HG03520 (cell line): ENCODE measurements around the gene GTPBP1.

Source experiments
- ATAC-seq: cut with Tn5 transposase; IDR thresholded peaks from one replicate; pipeline ENCODE4 v1.9.1; 2021; ENCODE audit warnings: mild to moderate bottlenecking, moderate library complexity; ENCODE audit not compliant: unreplicated experiment

Gene GTPBP1

DNA sequence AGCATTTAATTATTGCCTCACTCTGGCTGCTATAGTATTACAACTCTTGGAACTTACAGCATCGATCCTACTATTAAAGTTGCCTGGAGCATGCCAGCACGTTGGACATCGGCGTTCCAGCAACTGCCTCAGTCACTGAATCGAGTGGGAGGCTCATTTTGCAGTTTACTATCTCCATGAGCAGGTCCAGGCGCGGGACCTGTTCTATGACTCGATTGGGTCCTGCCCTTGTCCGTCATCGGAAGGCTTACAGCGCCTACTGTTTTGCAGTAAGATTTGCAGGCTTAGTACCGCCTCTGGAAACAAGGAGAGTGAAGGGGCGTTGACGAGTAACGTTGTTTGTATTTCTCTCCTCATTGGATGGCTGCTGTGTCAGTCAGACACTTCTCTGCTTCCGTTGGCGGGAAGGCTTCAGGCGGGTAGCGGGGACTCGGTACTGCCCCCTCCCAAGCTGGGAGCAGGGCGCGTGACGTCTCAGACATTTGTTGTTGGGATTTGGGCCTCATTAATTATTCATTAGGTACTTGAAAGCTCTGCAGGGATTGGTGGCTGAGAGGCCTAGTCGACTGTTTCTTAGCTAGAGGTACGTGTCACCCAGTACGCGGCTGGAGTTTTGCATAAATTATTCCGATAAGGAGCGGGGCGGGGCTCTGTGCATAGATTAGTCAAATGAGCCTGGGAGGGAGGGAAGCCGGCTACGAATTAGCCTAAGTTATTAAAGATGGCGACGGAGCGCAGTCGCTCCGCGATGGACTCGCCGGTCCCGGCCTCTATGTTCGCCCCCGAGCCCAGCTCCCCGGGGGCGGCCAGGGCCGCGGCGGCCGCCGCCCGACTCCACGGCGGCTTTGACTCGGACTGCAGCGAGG lies at the start of gene GTPBP1:
TSS of gene GTPBP1 (plus strand) at position 710 of the 866 bp plus-strand sequence. CDS start at position 722, 12 bp downstream.
- ATAC-seq = peak; percentile 61

DNA sequence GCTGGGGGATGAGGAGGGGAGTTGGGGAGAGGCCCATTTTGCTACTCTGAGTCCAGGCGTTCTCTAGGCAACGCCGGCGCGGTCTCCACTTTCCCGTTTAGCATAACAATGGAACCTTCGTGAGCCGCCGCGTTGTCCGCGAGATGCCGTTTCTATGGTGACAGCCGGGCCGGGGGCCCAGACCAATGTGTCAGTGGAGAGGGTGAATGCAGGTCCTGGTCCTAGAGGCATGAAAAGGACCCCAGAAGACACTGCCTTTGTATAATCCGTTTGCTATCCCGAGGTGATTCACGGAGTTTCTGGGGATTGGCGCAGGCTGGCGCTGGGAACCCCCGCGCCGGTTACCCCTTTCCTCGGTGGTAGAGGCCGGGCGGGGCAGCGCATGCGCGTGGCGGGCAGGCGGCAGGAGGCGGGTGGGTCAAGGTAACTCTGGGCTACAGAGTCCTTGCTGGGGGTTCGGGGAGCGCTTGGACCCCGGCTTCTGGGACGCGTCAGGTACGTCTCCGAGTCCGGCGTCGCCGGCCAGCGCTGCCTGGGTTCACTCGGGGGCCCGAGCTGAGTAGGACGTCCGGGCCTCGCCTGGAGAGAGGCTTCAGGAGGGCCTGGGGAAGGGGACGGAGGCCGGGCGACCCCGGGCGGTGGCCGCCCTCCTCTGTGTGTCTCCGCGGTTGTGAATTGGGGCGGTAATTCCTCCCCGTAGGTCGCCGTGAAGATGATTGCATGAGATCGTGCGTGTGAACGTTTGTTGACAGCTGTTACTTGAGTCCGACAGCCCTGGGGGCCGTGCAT lies 49.3 kb upstream of the GTPBP1 start, which contains the start of the genes CBY1 and FAM227A:
TSS of gene CBY1 (plus strand) at position 383 of the 789 bp plus-strand sequence. CDS start 11,417 bp downstream, outside the sequence.
TSS of gene FAM227A (minus strand) at position 137 of the 789 bp plus-strand sequence. CDS start 6,224 bp downstream, outside the sequence.
- peak; percentile 58 for ATAC-seq

DNA sequence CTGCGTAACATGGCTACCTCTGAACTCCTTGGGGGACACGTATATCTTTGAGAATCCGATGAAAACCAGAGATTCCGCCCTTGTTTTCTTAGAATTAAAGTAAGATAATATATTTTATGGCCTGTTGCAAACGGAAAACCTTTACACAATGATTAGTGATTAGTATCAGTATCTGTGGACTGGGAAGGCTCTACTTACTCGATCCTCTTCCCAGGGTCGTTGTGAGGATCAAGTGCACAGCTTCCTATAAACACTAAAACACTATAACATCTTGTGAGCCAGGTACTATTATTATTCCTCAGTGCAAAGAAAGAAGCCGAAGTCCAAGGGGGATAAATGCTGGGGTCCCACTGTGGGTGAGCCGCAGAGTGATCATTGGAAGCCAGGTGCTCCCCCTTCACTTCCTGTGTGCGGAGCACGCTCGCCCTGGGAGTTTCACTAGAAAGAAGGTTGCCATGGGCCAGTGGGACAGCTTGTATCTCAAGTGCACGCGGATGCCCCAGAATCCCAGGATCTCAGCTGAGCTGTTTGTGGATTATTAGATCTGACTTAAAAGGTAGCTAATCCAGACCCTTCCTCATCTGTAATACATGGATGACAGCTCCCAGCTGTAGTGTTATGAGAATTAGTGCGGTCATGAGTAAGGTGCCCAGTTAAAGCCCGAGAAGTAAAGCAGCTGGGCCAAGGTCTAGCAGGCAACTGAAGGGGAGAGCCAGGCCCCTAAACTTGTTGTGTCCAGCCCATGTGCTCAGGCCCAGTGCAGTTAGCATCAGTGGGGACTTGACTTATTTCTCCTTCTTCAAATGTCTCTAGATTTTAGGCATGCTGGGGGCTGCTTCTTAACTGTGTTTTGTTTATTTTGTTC lies 48.5 kb upstream of the GTPBP1 start:
- ATAC-seq = peak; percentile 31

DNA sequence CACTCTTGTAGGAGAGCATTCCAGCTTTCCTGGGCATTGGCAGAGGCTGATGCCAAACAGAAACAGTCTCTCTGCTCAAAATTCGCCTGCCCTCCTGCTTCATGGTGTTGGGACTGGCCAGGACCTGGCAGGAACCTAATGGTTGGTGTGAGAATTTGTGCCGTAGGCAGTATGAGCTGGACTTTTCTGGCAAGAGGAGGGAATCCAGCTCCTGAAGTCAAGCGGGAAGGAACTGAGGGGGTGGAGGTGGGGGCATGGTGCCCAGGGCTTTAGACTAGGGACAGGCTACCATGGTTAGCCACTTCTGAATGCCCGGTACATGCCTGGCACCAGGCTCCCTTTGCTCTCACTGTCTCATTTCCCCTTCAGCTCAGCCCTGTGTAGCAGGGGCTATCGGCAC lies 30.9 kb upstream of the GTPBP1 start:
- ATAC-seq = no peak

DNA sequence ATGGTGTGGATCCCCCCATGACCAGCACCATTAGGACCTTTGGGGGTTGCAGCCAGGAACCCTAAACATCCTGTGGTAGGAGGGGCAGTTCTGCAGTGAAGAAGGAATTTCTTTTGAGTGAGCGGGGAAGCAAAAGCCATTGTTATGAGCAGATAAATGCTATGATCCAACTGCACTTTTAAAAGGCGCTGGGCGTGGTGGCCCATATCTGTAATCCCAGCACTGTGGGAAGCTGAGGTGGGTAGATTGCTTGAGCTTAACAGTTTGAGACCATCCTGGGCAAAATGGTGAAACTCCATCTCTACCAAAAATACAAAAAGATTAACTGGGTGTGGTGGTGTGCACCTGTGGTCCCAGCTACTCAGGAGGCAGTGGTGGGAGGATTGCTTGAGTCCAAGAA lies 29.9 kb upstream of the GTPBP1 start:
- ATAC-seq = no peak

DNA sequence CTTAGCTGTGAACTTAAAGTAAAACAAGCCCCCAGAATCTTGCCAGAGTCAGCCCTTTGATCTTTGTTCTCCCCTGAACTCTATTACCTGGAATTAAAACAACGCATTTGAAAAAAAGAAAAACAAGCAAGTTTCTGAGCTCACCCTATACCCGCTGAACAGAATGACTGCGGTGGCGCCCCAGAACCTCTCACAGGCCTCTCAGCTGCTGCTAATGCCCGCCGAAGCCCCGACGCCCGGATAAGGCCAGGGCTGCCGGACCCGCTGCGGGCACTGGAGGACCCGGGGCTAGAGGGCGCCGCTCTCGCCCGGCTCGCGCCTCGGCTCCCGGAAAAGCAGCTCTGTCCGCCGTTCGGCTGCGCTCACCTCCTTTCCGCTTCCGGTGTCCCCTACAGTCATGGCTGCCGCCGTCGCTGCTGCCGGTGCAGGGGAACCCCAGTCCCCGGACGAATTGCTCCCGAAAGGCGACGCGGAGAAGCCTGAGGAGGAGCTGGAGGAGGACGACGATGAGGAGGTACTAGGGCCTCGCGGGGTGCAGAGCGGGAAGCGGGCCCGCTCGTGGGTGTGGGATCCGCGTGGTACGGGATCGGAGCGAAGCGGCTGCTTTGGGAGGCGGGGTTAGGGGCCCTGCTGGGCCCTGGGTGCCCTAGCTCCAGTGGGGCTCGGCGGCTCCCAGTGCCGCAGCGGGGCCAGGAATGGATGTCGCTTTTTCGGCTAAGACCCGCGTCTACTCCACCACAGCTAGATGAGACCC lies 24.0 kb upstream of the GTPBP1 start, which contains the start of gene TOMM22:
TSS of gene TOMM22 (plus strand) at position 376 of the 754 bp plus-strand sequence. CDS start at position 398, 22 bp downstream.
- peak; percentile 83 for ATAC-seq

DNA sequence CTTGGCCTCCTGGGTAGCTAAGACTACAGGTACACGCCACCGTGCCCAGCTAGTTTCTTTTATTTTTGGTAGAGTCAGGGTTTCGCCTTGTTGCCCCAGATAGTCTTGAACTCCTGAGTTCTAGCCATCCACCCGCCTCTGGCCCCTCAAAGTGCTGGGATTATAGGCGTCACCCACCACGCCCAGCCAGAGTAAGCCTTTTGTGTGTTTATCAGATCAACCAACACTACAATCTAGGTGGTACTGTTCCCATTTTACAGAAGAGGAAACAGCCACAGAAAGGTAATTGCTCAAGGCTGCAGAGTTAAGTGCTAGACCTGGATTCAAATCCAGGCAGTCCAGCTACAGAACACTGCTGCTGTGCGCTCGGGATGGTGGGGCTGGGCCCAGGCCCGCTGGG lies 20.8 kb upstream of the GTPBP1 start:
- no peak for ATAC-seq

DNA sequence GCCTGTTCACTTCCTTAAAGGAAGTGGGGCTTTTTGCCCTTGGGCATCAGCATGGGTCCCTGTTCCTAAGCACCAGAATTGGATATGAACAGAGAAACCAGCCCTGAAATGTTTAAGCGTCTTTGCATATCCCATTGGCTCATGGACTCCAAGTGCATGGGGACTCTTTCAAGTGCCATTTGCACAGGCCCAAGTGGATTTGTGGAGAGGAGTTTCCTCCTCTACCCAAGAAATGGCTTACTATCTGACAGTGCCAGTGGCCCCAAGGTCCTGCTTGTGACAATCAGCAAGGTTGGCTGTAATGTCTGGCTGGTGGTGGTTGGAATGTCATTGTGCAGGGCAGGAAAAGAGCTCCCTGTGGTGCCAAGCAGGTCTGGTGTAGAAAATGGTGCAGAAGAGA lies 20.0 kb upstream of the GTPBP1 start:
- no peak for ATAC-seq

DNA sequence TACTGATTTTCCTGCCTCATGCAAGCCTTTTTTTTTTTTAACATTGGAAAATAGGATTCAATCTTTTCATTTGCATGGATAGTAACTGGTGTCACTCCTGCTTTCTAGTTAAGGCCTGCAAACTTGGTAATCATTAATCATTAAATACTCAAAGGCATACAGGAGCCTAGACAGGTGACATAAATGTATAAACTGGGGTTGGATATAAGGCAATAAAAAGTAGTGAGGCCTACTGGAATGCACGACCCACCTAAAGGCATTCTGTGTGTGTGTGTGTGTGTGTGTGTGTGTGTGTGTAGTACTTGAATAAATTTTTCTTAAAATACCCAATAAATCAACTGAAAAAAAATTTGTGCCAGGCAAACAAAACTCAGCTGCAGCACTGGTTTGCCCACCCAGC lies 16.1 kb upstream of the GTPBP1 start:
- ATAC-seq = no peak

DNA sequence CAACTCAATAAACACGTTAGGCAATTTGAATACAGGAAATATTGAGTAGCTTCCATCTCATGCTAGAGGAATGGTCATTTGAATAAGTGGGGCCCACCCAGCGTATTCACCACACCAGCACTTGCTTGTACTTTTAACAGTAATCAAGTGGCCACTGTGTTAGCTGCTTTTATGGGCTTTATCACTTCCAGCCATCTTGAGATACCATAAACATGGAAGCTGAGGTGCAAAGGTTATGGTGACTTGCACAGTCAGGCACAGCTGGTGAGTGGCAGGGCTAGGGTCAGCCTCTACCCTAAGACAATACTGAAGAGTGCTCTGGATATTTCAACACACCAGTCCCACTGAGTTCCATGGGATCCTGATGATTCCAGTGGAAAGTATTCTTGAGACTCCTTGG lies 11.7 kb upstream of the GTPBP1 start:
- no peak for ATAC-seq

DNA sequence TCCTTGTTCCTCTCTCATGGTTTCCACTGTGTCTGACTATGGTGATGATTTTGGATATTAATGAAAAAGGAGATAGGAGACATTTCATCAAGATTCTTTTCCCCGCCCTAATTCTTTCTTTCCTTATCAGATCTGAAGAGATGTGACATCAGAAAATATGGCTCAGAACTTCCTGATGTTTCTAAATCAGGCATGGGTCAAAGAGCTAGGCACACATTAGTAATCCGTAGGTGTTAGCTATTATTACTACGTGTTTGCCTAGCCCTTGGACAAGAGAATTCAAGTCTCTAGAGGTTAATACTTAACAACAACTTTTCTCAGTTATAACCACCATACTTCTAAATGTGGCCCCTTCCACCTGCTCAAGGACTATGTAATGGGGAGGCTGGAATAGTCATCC lies 10.8 kb upstream of the GTPBP1 start:
- no peak for ATAC-seq

DNA sequence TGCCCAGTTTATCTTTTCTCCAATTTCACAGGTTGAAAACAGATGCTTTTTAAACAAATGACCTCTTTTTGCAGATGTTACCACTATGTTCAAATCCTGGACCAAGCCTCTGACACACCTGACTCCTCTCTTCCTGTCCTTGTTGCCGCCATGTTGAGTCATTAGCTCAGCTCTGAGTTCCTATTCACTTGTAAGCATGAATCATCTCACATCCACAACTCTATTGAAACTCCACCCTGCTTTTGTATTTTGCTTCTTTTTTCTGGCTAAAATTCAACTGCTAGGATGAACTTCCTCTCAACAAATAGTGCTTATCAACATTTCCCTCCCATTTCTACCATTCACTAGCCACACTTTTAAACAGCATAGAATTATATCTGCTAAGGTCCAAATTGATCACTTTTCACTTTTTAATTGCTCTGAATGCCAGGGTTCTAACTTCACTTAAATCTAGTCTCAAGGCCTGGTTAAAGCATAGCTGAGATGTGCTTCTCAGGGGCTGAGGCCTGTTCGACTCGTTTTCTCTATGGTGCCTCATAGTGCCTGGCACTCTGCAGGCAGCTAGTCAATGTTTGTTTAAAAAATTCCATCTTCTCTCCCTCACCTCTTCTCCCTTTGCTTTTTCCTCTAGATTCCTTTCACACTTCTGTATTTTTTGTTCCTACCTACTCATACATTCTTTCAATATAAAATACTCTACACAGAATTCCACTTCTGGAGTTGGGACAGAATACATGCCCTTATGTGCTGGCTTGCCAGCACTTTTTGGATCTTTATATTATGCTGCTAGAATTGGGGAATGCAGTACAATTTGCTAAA lies 8.9 kb upstream of the GTPBP1 start:
- ATAC-seq = no peak

DNA sequence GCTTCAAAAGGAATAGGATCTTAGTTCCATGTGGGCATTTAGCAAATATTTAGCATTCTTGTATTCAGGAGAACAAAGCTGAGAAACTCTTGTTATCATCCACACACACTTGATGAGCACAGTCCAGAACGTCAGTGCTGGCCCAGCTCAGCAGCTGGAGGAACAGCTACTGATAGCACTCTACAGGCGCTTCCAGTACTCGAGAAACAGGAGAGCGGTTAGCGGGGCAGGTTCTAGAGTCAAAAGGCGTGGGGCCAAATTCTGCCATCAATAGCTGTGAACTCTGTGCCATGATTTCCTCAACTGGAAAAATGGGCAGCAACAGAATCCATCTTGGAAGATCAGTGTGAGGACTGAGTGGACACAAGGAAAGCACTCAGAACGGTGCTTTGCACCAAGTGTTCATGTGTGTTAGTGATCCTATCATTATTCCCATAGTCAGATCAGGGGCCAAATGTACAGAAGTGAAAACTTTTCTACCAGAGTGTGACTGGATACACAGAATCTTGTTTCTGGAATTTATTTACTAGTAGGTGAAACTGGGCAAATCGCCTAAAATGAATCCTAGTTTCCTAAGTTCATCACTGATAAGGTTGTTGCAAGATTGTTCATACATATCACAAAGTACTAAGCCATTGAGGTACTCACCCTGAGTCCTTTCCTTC lies 8.2 kb upstream of the GTPBP1 start:
- ATAC-seq = no peak

DNA sequence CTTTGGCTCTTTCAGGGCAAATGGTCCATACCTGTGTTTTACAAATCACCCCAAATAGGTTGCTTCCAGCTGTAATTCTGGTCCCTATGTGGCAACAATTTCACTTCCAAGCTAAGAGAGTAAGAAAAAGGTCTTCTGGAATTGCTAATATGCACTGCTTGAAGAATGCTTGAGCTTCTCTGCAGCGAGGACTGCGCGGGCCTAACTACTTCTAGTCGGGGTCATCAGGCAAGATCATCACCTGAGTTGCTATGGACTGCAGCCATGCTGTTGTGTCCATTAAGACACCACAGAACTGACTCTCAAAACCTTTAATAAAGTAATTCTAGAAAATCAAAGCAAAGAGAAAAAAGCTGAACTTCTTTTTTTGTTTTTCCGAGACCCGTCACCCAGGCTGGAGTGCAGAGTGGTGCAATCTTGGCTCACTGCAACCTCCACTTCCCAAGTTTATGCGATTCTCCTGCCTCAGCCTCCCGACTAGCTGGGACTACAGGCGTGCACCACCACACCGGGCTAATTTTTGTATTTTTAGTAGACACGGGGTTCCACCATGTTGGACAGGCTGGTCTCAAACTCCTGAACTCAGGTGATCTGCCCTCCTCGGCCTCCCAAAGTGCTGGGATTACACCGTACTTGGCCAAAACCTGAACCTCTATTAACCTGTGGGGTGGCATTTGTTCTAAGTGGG lies 7.2 kb upstream of the GTPBP1 start:
- no peak for ATAC-seq

DNA sequence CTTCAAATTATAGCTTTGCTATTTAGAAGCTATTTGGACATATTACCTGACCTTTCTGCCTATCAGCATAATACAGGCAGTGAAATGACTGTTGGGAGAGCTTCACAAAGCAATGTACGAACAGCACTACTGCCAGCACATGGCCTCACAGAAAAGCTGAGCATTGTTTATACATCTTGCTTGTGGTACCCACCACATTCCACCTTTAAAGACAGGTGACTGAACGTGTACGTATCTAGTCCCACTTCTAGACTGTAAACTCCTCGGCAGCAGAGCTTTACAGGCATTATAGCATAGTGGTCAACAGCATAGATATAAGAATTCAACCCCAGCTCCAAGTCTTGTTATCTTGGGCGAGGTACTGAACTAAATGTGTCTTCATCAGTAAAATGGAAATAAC lies 6.6 kb upstream of the GTPBP1 start:
- no peak for ATAC-seq

DNA sequence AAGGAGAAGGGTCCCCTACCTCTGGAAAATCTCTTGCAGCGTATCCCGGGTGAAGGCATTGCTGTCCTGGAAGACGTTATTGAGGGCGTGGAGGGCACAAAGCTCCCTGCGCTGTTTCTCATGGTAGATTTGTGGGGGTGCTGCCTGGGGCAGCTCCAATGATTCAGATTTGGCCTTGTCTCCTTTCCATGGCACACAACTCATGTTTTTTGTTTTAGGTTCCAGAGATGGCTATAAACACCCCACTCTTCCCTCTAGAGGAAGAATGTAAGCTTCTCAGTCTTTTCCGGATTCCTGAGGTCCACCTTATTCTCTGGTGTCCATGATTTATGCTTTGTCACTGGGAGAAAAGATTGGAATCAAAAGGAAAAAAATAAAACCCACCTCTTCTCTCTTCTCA lies 6.0 kb upstream of the GTPBP1 start:
- no peak for ATAC-seq

DNA sequence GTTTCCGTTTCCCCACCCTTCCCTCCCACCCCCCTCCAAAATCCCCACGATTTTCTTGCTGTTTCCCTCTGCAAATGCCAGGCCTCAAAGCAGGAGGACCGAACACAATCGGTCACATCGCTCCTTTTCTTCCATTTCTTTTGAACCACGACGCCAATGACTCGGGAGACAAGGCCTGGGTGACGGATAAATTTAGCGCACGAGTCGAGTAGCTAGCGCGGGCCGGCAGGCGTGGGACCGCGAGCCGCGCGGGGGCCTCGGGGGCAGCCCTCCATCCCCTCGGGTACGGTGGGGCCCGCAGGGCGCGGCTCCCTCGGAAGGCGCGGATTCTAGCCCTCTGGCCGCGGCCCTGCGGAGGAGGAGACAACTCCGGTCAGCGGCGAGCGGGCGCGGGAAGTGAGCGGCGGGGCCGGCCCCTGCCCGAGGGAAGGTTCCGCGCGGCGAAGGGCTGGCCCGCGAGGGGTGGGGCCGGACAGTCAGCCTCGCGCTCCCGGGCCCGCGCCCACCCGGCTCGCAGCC lies 5.4 kb upstream of the GTPBP1 start:
- no peak for ATAC-seq
